Measurements from ENCODE around the gene MACROH2A2.

Gene MACROH2A2

DNA sequence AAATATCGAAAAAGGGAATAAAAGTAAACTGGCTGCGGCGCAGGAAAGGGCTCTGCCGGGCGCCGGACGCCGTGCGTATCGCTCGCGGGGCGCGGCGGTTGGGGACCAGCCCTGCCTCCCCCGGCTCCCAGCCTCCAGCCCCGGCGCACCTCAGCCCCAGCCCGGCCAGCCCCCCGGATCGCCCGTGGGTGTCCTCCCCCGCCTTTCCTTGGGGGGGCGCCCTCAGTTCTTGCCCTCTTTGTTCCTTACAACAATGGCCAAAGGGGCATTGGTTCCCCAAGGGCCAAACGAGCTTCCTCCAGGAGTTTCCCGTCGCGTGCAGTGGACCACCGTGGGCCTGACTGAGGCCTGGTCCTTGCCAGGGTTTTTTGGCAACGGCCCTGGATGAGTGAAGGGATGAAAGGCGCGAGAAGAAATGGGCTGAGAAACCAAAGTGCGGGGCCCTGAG lies 1.2 kb downstream of the MACROH2A2 start:
- H3K36me3 Mint-ChIP-seq (ENCODE audit: low read depth): no peaks in the 10 kb centered on the region
- H3K4me1 Mint-ChIP-seq (ENCODE audit: low read depth): peaks cover 7% of the 10 kb centered on the region
- H3K4me3 Mint-ChIP-seq: peak overlapping the region; percentile 56
- DNase-seq (ENCODE audit: low spot score): no peak
- H3K27ac Mint-ChIP-seq: no peak overlapping the region
- H3K27me3 Mint-ChIP-seq (ENCODE audit: low read depth): peaks cover 56% of the 10 kb centered on the region
- H3K9me3 Mint-ChIP-seq: no peaks in the 10 kb centered on the region

DNA sequence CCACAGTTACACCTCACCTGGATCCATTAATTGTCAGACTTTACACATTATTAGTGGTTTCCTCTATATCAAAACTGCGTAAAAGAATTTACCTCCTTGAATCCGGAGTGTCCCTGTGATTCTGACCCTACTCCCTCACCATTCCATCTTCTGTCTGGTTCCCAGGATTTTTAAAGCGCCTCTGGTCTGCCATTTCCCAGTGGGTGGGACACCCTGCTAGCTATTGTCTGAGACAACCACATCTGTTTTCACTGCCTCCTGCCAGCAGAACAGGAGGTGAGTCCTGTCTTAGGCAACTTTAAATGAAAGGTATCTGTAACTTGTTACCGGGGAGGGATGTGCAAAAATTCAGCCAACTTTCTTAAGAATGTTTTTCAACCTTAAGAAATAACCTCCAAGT lies 2.3 kb downstream of the MACROH2A2 start:
- Mint-ChIP-seq H3K4me3 (peak overlapping the region; percentile 64), H3K36me3 (ENCODE audit: low read depth) (no peaks in the 10 kb centered on the region), H3K27me3 (ENCODE audit: low read depth) (peaks cover 54% of the 10 kb centered on the region), H3K9me3 (no peaks in the 10 kb centered on the region), H3K4me1 (ENCODE audit: low read depth) (peaks cover 7% of the 10 kb centered on the region), H3K27ac (no peak overlapping the region)
- DNase-seq (ENCODE audit: low spot score): no peak

DNA sequence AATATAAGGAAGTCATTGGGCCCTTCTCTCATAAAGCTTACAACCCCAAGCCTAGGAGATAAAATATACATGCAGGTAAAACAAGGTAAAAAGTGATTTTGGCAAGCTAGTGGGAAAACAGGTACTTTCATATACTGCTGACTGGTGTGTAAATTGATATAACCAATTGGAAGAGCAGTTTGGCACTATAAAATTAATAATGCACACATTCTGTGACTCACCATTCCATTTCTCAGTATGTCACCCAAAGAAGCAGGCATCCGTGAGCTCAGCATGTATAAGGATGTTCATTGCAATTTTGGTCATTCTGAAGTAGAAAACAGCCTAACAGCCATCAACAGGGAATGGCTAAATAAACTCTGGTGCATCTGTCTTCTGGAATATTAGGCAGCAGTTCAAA lies 2.9 kb downstream of the MACROH2A2 start:
- Mint-ChIP-seq H3K27ac (no peak overlapping the region), H3K36me3 (ENCODE audit: low read depth) (no peaks in the 10 kb centered on the region), H3K9me3 (no peaks in the 10 kb centered on the region), H3K27me3 (ENCODE audit: low read depth) (peaks cover 51% of the 10 kb centered on the region), H3K4me1 (ENCODE audit: low read depth) (peaks cover 7% of the 10 kb centered on the region), H3K4me3 (no peak overlapping the region)
- DNase-seq (ENCODE audit: low spot score): no peak

DNA sequence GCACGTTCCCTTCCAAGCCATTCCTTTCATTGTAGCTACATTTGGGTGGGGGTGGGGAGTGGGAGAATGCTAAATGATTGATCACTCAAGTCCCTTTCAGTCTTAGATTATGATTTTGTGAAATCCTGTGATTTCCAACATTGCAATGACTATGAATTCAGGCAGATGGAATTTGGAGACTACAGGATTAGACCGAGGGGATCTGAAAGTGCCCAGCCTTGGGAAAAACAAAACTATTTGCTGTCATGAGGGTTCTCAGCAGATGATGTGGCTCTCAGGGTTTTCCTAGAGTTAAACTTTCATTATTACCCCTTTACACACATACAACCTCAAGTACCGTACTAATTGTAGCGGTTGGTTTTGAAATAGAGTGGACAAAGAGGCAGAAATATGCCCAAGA lies 4.7 kb downstream of the MACROH2A2 start:
- Mint-ChIP-seq H3K27me3 (ENCODE audit: low read depth) (peaks cover 41% of the 10 kb centered on the region), H3K27ac (no peak overlapping the region)

DNA sequence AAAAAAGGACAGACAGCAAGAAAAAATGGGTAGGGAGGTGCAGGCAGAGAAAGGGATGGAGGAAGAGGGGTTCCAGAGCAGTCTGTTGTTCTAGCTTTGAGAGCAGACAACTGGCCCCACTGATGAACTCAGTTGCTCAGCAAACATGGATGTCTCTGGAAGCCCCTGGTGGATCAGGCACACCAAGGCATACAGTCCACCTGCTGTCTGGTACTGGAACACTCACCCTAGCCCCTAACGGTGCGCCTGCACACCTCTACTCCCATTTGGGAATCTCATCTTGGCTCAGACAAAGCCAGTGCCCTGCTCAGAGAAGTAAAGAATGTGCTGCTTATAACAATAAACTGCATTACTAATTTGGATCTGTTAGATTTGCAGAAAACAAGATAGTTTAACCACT lies 7.7 kb downstream of the MACROH2A2 start:
- Mint-ChIP-seq H3K36me3 (ENCODE audit: low read depth) (no peaks in the 10 kb centered on the region), H3K4me1 (ENCODE audit: low read depth) (peaks cover 2% of the 10 kb centered on the region), H3K27ac (no peak overlapping the region), H3K27me3 (ENCODE audit: low read depth) (peaks cover 24% of the 10 kb centered on the region), H3K9me3 (no peaks in the 10 kb centered on the region), H3K4me3 (no peak overlapping the region)
- no peak for DNase-seq (ENCODE audit: low spot score)

More for the DNA sequence above, 4.7 kb downstream of the MACROH2A2 start:
- DNase-seq (ENCODE audit: low spot score): no peak
- Mint-ChIP-seq H3K4me3 (no peak overlapping the region), H3K4me1 (ENCODE audit: low read depth) (peaks cover 4% of the 10 kb centered on the region), H3K9me3 (no peaks in the 10 kb centered on the region), H3K36me3 (ENCODE audit: low read depth) (no peaks in the 10 kb centered on the region)

DNA sequence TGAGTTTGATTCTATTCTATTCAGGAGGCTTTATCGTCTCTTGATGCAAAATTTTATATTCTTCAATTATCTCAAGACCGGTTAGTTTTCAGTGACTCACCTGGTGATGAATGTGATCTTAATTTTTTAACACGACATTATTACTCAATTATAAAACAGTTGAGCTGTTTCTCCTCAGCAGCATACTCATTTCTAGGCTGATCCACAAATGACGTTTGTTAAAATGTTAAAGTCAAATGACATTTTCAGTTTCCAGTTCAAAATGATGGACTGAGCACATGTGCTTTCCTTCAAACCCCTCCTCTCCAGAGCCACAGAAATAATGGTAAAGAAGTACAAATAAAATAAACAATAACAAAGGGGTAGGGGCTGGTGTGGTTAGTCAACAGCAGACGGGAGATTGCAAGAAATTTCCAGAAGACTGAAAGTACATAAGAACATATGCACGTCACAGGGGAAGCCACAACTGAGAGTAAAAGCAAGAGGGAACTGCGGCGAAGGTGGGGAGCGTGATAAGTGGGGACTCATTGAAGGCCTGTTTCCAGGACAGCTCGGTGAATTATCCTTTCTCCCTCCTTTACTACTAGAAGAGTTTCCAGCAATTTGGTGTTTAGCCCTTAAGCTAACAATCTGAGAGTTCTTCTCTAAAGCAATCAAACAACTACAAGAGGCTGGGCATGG lies 10.9 kb downstream of the MACROH2A2 start:
- no peak overlapping the region for H3K4me3 Mint-ChIP-seq
- H3K9me3 Mint-ChIP-seq: no peaks in the 10 kb centered on the region
- DNase-seq (ENCODE audit: low spot score): no peak
- peaks cover 2% of the 10 kb centered on the region for H3K4me1 Mint-ChIP-seq (ENCODE audit: low read depth)
- H3K27me3 Mint-ChIP-seq (ENCODE audit: low read depth): peaks cover 15% of the 10 kb centered on the region
- H3K36me3 Mint-ChIP-seq (ENCODE audit: low read depth): no peaks in the 10 kb centered on the region
- H3K27ac Mint-ChIP-seq: no peak overlapping the region

DNA sequence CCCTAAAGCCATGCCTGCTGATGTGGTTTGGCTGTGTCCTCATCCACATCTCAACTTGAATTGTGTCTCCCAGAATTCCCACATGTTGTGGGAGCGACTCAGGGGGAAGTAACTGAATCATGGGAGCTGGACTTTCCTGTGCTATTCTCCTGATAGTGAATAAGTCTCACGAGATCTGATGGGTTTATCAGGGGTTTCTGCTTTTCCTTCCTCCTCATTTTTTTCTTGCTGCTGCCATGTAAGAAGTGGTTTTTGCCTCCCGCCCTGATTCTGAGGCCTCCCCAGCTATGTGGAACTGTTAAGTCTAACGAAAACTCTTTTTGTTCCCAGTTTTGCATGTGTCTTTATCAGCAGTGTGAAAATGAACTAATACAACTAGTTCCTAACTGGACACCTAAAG lies 11.8 kb downstream of the MACROH2A2 start:
- H3K9me3 Mint-ChIP-seq: no peaks in the 10 kb centered on the region
- H3K4me3 Mint-ChIP-seq: no peak overlapping the region
- peaks cover 15% of the 10 kb centered on the region for H3K27me3 Mint-ChIP-seq (ENCODE audit: low read depth)
- no peak for DNase-seq (ENCODE audit: low spot score)
- no peak overlapping the region for H3K27ac Mint-ChIP-seq
- no peaks in the 10 kb centered on the region for H3K36me3 Mint-ChIP-seq (ENCODE audit: low read depth)
- peaks cover 2% of the 10 kb centered on the region for H3K4me1 Mint-ChIP-seq (ENCODE audit: low read depth)

DNA sequence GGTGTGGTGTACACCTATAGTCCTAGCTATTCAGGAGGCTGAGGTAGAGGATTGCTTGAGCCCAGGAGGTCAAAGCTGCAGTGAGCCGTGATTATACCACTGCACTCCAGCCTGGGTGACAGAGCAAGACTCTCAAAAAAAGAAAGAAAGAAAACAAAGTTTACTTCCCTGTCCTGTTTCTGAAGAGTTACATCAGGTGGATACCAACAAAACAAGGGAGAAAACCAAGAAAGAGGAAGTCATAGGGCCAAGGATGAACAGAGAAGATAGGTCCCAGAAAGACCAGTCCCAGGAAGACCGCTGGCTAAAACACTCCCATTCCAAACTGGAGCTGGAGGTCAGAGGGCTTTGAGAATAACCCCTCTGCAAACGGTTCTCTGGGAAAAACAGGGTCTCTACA lies 13.5 kb downstream of the MACROH2A2 start:
- H3K4me3 Mint-ChIP-seq: no peak overlapping the region
- H3K4me1 Mint-ChIP-seq (ENCODE audit: low read depth): peaks cover 2% of the 10 kb centered on the region
- H3K36me3 Mint-ChIP-seq (ENCODE audit: low read depth): no peaks in the 10 kb centered on the region
- DNase-seq (ENCODE audit: low spot score): no peak
- H3K9me3 Mint-ChIP-seq: no peaks in the 10 kb centered on the region
- peaks cover 12% of the 10 kb centered on the region for H3K27me3 Mint-ChIP-seq (ENCODE audit: low read depth)
- H3K27ac Mint-ChIP-seq: no peak overlapping the region

DNA sequence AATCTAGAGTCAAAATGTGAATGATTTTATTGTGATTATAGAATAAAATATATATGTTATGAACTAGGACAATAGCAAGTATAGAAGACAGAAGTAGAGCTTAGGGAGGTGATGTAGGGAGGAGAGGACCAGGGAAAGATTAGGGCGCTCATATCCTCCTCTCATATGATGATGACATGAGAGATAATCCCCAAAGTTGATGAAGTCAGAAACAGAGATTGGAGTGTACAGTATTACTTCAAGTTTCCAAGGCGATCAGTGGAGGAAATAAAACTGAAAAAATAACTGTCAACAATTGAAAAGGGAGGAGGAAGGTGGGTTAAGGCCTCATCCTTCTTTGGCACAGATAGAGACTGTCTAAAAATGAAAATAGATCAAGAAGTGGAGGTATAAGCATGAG lies 14.9 kb downstream of the MACROH2A2 start:
- Mint-ChIP-seq H3K27ac (no peak overlapping the region), H3K36me3 (ENCODE audit: low read depth) (no peaks in the 10 kb centered on the region), H3K4me1 (ENCODE audit: low read depth) (peaks cover 2% of the 10 kb centered on the region), H3K4me3 (no peak overlapping the region), H3K9me3 (no peaks in the 10 kb centered on the region), H3K27me3 (ENCODE audit: low read depth) (peaks cover 5% of the 10 kb centered on the region)
- no peak for DNase-seq (ENCODE audit: low spot score)

DNA sequence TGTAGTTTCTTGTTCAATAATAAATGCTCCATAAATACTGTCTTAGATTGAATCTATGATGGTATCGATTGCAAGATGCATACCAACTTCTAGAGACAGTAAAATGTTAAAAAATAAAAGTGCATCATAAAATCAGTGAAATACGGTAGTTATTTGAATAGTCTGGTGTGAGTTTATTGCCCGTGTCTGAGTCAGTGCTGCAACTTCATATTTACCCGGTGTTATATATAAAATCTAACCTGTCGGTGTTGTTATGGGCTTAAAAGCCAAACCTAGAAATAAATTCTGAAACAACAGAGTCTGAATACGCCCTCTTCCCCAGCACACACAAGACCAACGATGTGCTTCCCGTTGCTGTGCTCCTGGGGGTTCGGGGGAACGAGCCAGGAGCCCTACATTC lies 16.3 kb downstream of the MACROH2A2 start:
- no peak overlapping the region for H3K27ac Mint-ChIP-seq

DNA sequence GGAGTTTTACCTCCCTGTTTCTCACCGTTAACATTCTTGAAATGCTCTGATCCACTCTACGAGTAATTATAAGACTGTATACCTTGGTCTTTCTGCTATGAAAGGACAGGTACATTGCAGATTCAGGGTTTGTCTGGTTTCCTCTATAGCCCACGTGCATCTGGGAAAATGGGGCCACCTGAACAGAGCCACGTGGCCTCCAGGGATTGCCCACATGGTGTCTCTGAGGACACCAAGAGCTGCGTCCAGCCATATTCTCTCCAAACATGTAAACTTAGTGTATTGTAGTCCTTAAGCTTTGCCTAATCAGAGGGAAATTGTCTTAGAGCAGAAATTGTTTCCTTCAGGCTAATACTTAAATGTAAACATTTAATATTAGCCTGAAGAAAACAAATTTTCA lies 16.7 kb downstream of the MACROH2A2 start:
- Mint-ChIP-seq H3K4me1 (ENCODE audit: low read depth) (no peaks in the 10 kb centered on the region), H3K27me3 (ENCODE audit: low read depth) (peaks cover 6% of the 10 kb centered on the region), H3K27ac (no peak overlapping the region), H3K4me3 (no peak overlapping the region), H3K9me3 (no peaks in the 10 kb centered on the region), H3K36me3 (ENCODE audit: low read depth) (no peaks in the 10 kb centered on the region)
- no peak for DNase-seq (ENCODE audit: low spot score)

More for the DNA sequence above, 16.3 kb downstream of the MACROH2A2 start:
- no peaks in the 10 kb centered on the region for H3K9me3 Mint-ChIP-seq
- peaks cover 6% of the 10 kb centered on the region for H3K27me3 Mint-ChIP-seq (ENCODE audit: low read depth)
- DNase-seq (ENCODE audit: low spot score): no peak
- H3K4me3 Mint-ChIP-seq: no peak overlapping the region
- H3K4me1 Mint-ChIP-seq (ENCODE audit: low read depth): no peaks in the 10 kb centered on the region
- no peaks in the 10 kb centered on the region for H3K36me3 Mint-ChIP-seq (ENCODE audit: low read depth)

DNA sequence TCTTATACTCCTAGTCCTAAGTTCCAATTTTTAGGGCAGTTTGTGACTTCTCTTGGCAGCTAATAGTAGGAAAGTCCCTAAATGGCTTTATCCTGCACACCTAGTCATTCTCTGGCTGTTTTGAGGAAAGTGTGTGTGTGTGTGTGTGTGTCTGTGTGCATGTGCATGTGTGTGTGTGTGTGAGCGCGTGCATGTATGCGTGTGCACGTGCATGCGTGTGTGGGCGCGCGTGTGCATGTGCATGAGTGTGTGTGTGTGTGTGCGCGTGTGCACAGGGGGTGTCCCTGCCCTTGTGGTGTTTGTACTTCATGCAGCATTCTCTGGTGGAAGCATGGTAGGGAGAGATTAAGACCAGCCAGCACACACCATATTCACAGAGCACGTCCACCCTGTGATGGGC lies 18.2 kb downstream of the MACROH2A2 start:
- no peak for DNase-seq (ENCODE audit: low spot score)
- Mint-ChIP-seq H3K36me3 (ENCODE audit: low read depth) (no peaks in the 10 kb centered on the region), H3K4me3 (no peak overlapping the region), H3K4me1 (ENCODE audit: low read depth) (no peaks in the 10 kb centered on the region), H3K9me3 (no peaks in the 10 kb centered on the region), H3K27me3 (ENCODE audit: low read depth) (peaks cover 5% of the 10 kb centered on the region), H3K27ac (no peak overlapping the region)

DNA sequence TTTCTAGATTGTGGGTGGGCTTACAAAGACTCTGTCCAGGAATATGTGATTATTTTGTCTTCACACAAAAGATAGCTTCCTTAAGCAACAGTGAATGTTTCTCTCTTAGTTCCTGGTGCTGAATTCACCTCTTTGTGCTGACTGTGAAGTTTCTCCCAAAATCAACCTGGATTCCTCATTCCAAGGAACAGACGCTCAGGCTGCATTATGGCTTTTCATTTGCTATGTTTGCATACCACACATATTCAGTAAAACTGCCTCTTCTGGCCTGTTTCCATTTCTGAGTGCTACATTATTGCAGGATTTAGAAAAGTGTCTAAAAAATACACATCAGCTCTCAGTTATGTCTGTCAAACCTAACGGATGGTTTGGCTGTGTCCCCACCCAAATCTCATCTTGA lies 21.5 kb downstream of the MACROH2A2 start:
- DNase-seq (ENCODE audit: low spot score): no peak
- H3K4me3 Mint-ChIP-seq: no peak overlapping the region
- no peak overlapping the region for H3K27ac Mint-ChIP-seq
- H3K4me1 Mint-ChIP-seq (ENCODE audit: low read depth): no peaks in the 10 kb centered on the region
- no peaks in the 10 kb centered on the region for H3K36me3 Mint-ChIP-seq (ENCODE audit: low read depth)
- H3K9me3 Mint-ChIP-seq: no peaks in the 10 kb centered on the region
- H3K27me3 Mint-ChIP-seq (ENCODE audit: low read depth): peaks cover 3% of the 10 kb centered on the region

DNA sequence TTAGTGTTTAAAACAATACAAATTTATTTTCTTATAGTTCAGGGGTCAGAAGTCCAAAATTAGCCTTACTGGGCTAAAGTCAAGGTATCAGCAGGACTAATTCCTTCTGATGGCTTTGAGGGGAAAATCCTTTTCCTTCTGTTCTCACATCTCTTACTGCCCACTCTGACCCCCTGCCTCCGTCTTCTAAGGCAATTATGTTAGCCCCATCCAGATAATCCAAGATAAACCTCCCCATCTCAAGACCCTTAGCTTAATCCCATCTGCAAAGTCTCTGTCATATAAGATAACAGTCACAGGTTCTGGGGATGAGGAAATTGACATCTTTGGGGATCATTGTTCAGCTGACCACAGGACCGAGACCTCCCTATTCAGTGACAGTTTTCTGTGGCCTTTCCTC lies 22.3 kb downstream of the MACROH2A2 start:
- no peak overlapping the region for H3K27ac Mint-ChIP-seq
- H3K4me1 Mint-ChIP-seq (ENCODE audit: low read depth): no peaks in the 10 kb centered on the region
- H3K4me3 Mint-ChIP-seq: no peak overlapping the region
- H3K9me3 Mint-ChIP-seq: no peaks in the 10 kb centered on the region
- no peak for DNase-seq (ENCODE audit: low spot score)
- no peaks in the 10 kb centered on the region for H3K36me3 Mint-ChIP-seq (ENCODE audit: low read depth)
- peaks cover 3% of the 10 kb centered on the region for H3K27me3 Mint-ChIP-seq (ENCODE audit: low read depth)

DNA sequence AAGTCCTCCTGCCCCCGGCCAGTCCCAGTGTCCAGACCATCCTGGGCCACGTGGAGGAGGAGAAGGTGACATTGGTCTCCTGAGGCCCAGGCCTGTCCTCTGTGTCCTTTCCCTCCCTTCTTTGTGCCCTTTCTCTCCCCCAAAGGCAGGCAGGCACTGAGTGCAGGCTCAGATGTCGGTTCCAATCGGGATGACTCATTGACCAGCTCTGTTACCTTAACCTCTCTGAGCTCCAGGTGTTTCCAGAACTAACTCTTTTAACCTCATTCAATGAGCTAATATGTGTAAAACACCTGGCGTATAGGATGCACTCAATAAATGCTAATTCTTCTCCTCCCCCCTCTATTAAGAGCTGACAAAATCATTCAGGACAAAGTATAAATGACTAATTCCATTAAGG lies 25.7 kb downstream of the MACROH2A2 start:
- H3K27ac Mint-ChIP-seq: no peak overlapping the region
- H3K4me3 Mint-ChIP-seq: no peak overlapping the region
- H3K27me3 Mint-ChIP-seq (ENCODE audit: low read depth): peaks cover 5% of the 10 kb centered on the region
- no peaks in the 10 kb centered on the region for H3K36me3 Mint-ChIP-seq (ENCODE audit: low read depth)
- no peaks in the 10 kb centered on the region for H3K4me1 Mint-ChIP-seq (ENCODE audit: low read depth)
- DNase-seq (ENCODE audit: low spot score): no peak
- no peaks in the 10 kb centered on the region for H3K9me3 Mint-ChIP-seq
